GM12878 (cell line): ENCODE results near the gene RAPGEF1. TPM values are rescaled to one million over a fixed set of nuclear protein-coding genes. Genes with fewer than 3 reads are reported as not detected.

Experiments used
- ATAC-seq: fragments of 200-7000 bp; cut with Tn5 transposase; 3 replicates; pipeline ENCODE4 v1.9.1; 2020; ENCODE audit warnings: mild to moderate bottlenecking, moderate library complexity
- BruUV-seq: library from RNA; stranded (reverse); fragments of 400-500 nt; replicated peaks from 2 replicates; lab custom pipeline; 2021; lab: Mats Ljungman, UMichigan
- CTCF ChIA-PET: fragments of 300-600 bp; sonication (Branson Sonifier 250); formaldehyde crosslinking; extraction: SDS; loops from one replicate; lab custom pipeline; 2021; ENCODE audit warnings: inconsistent platforms; lab: Yijun Ruan, JAX
- POLR2A ChIA-PET: fragments of 350-600 bp; formaldehyde crosslinking; extraction: SDS; loops from one replicate; lab custom pipeline; 2021; ENCODE audit warnings: inconsistent platforms; lab: Charles Lee
- RAD21 ChIA-PET: fragments of 300-600 bp; sonication (Branson Sonifier 250); formaldehyde crosslinking; loops from one replicate; lab custom pipeline; 2023; ENCODE audit warnings: antibody characterized with exemption; ENCODE audit not compliant: unreplicated experiment; lab: Charles Lee
- SMC1A ChIA-PET: fragments of 300-600 bp; sonication (Branson Sonifier 250); formaldehyde crosslinking; loops from one replicate; lab custom pipeline; 2023; ENCODE audit not compliant: unreplicated experiment, uncharacterized antibody; lab: Charles Lee
- DNase-seq: peaks from one replicate; pipeline ENCODE4 v3.0.0-alpha.2; 2011; ENCODE audit warnings: low read depth, low spot score
- FAIRE-seq: peaks from 3 replicates; lab custom pipeline; 2011; peaks lifted over from hg19 to GRCh38; lab: Jason Lieb, UNC
- H2AFZ ChIP-seq: 2 replicates; pipeline ENCODE4 v1.6.0; 2011; ENCODE audit warnings: low read depth, low read length, control low read depth; ENCODE audit not compliant: control insufficient read depth
- H3K27ac ChIP-seq: 2 replicates; pipeline ENCODE4 v1.5.1; 2011; ENCODE audit warnings: control low read depth; ENCODE audit not compliant: control insufficient read depth, insufficient read depth
- H3K27me3 ChIP-seq, 2 experiments: replicated peaks in 1 of 2; 2 replicates each; pipeline versions ENCODE4 v1.6.0 to v1.6.1; 2011; ENCODE audit warnings: low read length in 1 of 2; ENCODE audit not compliant: control insufficient read depth in 2 of 2, insufficient read depth in 2 of 2
- H3K36me3 ChIP-seq, 2 experiments: 2 replicates each; pipeline ENCODE4 v1.5.1; 2011; ENCODE audit warnings: low read length in 1 of 2; ENCODE audit not compliant: control insufficient read depth in 2 of 2, insufficient read depth in 2 of 2
- H3K4me1 ChIP-seq: 2 replicates; pipeline ENCODE4 v1.6.1; 2011; ENCODE audit warnings: mild to moderate bottlenecking, low read length, moderate library complexity, mixed read lengths; ENCODE audit not compliant: control insufficient read depth, insufficient read depth
- H3K4me2 ChIP-seq: 2 replicates; pipeline ENCODE4 v1.6.0; 2011; ENCODE audit warnings: control low read depth; ENCODE audit not compliant: control insufficient read depth, insufficient read depth
- H3K4me3 ChIP-seq: fragments of 200-600 bp; sonication (generic); 2 replicates; pipeline ENCODE4 v1.5.1; 2016
- H3K79me2 ChIP-seq: 2 replicates; pipeline ENCODE4 v1.6.0; 2011; ENCODE audit warnings: low read length; ENCODE audit not compliant: control insufficient read depth, insufficient read depth
- H3K9ac ChIP-seq: 2 replicates; pipeline ENCODE4 v1.8.0; 2011; ENCODE audit warnings: low read length, control low read depth, mixed read lengths; ENCODE audit not compliant: control insufficient read depth, insufficient read depth
- H3K9me3 ChIP-seq: replicated peaks from 3 replicates; pipeline ENCODE4 v1.5.1; 2011; ENCODE audit warnings: mild to moderate bottlenecking, low read length; ENCODE audit not compliant: control insufficient read depth, insufficient read depth
- H4K20me1 ChIP-seq: 2 replicates; pipeline ENCODE4 v1.6.0; 2011; ENCODE audit not compliant: control insufficient read depth, insufficient read depth
- CEBPB ChIP-seq, 2 experiments: fragments of 150-350 bp in 1 of 2; IDR thresholded peaks; 2 replicates each; pipeline ENCODE4 v1.6.1; 2012 to 2014; ENCODE audit warnings: low read depth in 2 of 2, low read length in 2 of 2, borderline replicate concordance in 1 of 2, inconsistent platforms in 1 of 2
- CREB1 ChIP-seq: IDR thresholded peaks from 2 replicates; pipeline ENCODE4 v1.6.1; 2012; ENCODE audit warnings: low read depth, mild to moderate bottlenecking, inconsistent platforms
- DPF2 ChIP-seq: fragments of 450-650 bp; IDR thresholded peaks from 2 replicates; pipeline ENCODE4 v1.6.1; 2017; ENCODE audit warnings: mild to moderate bottlenecking
- EZH2 ChIP-seq: IDR thresholded peaks from 2 replicates; pipeline ENCODE4 v1.6.1; 2012; ENCODE audit warnings: low read depth, mild to moderate bottlenecking, control low read depth, inconsistent platforms, low read length, borderline replicate concordance; ENCODE audit not compliant: control insufficient read depth
- IKZF2 ChIP-seq, 2 experiments: fragments of 450-650 bp; IDR thresholded peaks; 2 replicates each; pipeline ENCODE4 v1.6.1; 2017; ENCODE audit warnings: mild to moderate bottlenecking in 2 of 2, moderate library complexity in 2 of 2
- POLR2A ChIP-seq: IDR thresholded peaks from 2 replicates; pipeline ENCODE4 v1.6.1; 2011; ENCODE audit warnings: low read depth, mild to moderate bottlenecking, low read length
- POLR2AphosphoS2 ChIP-seq: IDR thresholded peaks from 2 replicates; pipeline ENCODE4 v1.6.1; 2011; ENCODE audit warnings: low read depth, mild to moderate bottlenecking, low read length, improper control_type of control experiment, moderate library complexity
- SPI1 ChIP-seq: IDR thresholded peaks from 2 replicates; pipeline ENCODE4 v1.6.1; 2011; ENCODE audit warnings: low read depth, mild to moderate bottlenecking, low read length, moderate library complexity, borderline replicate concordance; ENCODE audit not compliant: insufficient read depth
- WGBS: methylation state at CpG from one replicate; pipeline ENCODE4 v1.1.6; 2016; ENCODE audit warnings: low lambda C conversion rate; ENCODE audit not compliant: insufficient replicate concordance, insufficient coverage; ENCODE audit errors: missing lambda C conversion rate; 5-methylcytosine and 5-hydroxymethylcytosine counted together
- in situ Hi-C: fragments of 300-500 bp; cut with MboI; formaldehyde crosslinking; loops from 9 replicates; pipeline ENCODE4 v1.14.3; 2018; ENCODE audit warnings: mixed read lengths
- intact Hi-C: fragments of 100-400 bp; cut with micrococcal nuclease; formaldehyde crosslinking; loops from one replicate; pipeline ENCODE4 v1.14.2; 2022; ENCODE audit not compliant: unreplicated experiment
- polyA plus RNA-seq, 11 experiments: library from polyadenylated mRNA; depleted of rRNA in 4 of 11; unstranded in 6 of 11; stranded (reverse) in 5 of 11; fragments of >200 nt; fragmentation: Nextera tagmentation in 4 of 11; fragmentation: Illumina TruSeq in 1 of 11; extraction: Ambion mirVana in 4 of 11; extraction: Trizol in 1 of 11; gene quantifications; 1 replicate in 1 of 11; 2 replicates in 10 of 11; pipeline versions ENCODE4 v1.2.1 to v1.2.3, GENCODE V29; 2011 to 2016; ENCODE audit warnings: inconsistent platforms in 2 of 11, missing spikeins in 2 of 11, low read depth in 1 of 11
- total RNA-seq, 4 experiments: library from RNA; depleted of rRNA in 3 of 4; stranded (reverse); fragments of >200 nt in 3 of 4; fragmentation: Illumina TruSeq in 1 of 4; extraction: Trizol in 1 of 4; gene quantifications; 2 replicates each; pipeline versions ENCODE4 v1.2.1 to v1.2.3, GENCODE V29; 2013 to 2021
- TF ChIP-seq, protein P1 (sequence below): IDR thresholded peaks from 2 replicates; pipeline ENCODE4 v1.6.1; 2012; ENCODE audit warnings: low read depth, low read length, improper control_type of control experiment

The RAPGEF1 gene
- total and polyA plus RNA-seq, 10 of the 15 experiments (the other 5 are each of a cell fraction or from before 2014, with no cell fraction given), result 0.42 to 113 (median 45.9) TPM

DNA sequence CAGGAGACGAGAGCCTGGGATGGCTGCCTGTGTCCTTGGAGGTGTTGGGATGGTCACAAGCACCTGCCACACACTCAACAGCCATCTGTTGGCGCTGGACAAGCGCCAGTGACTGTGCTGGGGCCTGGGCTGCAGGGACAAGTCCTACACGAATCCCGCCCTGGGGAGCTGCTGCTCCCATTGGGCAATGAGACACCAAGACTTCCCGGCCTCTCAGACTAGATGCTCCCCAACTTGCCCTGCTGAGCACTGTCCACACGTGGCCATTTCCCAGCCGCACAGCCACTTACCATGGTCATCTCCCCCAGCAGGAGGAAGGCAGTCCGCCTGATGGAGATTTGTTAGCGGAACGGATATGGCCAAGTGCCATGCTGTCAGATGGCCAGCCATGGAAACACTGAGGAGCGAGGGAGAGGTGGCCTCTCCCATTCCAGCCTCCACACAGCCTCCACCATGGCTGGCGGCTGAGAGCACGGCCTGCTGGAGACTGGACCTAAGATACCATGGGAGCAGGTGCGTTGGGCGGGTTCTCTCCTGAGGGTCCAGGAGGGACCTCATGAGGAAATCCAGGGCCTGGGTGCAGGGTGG, 150.7 kb downstream of the RAPGEF1 start:
- ChIA-PET RAD21 (interaction anchor here (1.3 kb wide), 1 partner anchor 154 kb away, joined by 4 read pairs; no protein-coding TSS in a partner anchor), SMC1A (interaction anchor here (1.9 kb wide), 1 partner anchor 154 kb away, joined by 6 read pairs; no protein-coding TSS in a partner anchor), CTCF (interaction anchor here (4.1 kb wide), 1 partner anchor 152 kb away, joined by 55 read pairs; the partner anchor contains the start of gene RAPGEF1), POLR2A (interaction anchor here (0.7 to 0.9 kb wide), 2 partner anchors 153 to 155 kb away, joined by 3 read pairs; no protein-coding TSS in a partner anchor)
- H3K4me1 ChIP-seq, result 0 out of 2 replicates have a peak, but pooled peaks cover 5% of the 10 kb centered on the region
- 94% methylated on average over 16 of the region's 16 CpGs for WGBS
- H3K9ac ChIP-seq, result no peak overlapping the region
- peaks cover 27 to 42% of the 10 kb centered on the region in 2 experiments; a peak in 3 of 4 replicates for H3K36me3 ChIP-seq
- no peak for FAIRE-seq
- in situ Hi-C loops, result loop anchor here (25.0 kb wide), 1 partner anchor 648 kb away; no protein-coding TSS in a partner anchor
- H3K79me2 ChIP-seq, result no peaks in the 10 kb centered on the region
- no peak overlapping the region for H2AFZ ChIP-seq
- H3K27ac ChIP-seq, result no peak overlapping the region
- intact Hi-C loops, result no loop called here
- H4K20me1 ChIP-seq, result no peaks in the 10 kb centered on the region
- no peaks in the 10 kb centered on the region for H3K27me3 ChIP-seq
- no peak overlapping the region for H3K4me2 ChIP-seq
- no peak overlapping the region for H3K4me3 ChIP-seq
- BruUV-seq, result no TSS peak
- no peaks in the 10 kb centered on the region for H3K9me3 ChIP-seq
- TF ChIP-seq IKZF2 (IDR thresholded peaks at IDR 0.05), result no peak
- TF ChIP-seq, protein P1, sequence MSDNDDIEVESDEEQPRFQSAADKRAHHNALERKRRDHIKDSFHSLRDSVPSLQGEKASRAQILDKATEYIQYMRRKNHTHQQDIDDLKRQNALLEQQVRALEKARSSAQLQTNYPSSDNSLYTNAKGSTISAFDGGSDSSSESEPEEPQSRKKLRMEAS, result no peak
- 0 out of 2 replicates have a peak, but pooled peaks have one; percentile 3 for TF ChIP-seq POLR2AphosphoS2
- no peak for TF ChIP-seq CEBPB (IDR thresholded peaks at IDR 0.05; ENCODE audit: borderline replicate concordance in 1 of 2, low read depth in 2 of 2, low read length in 2 of 2)
- no peak for TF ChIP-seq SPI1
- peak; percentile 59 for TF ChIP-seq POLR2A
- no peak for TF ChIP-seq DPF2
- TF ChIP-seq CREB1, result no peak
- TF ChIP-seq EZH2, result no peak
- DNase-seq, result no peak
- no peak for ATAC-seq
